Measurements from ENCODE around the gene PEG3.

- TF ChIP-seq CTCF (conservative IDR thresholded peaks at IDR 0.05) (no peak), ZFX (IDR thresholded peaks at IDR 0.05) (no peak)
Measured at GRCh38 chr19:56839652-56840450, 675 bp downstream of the PEG3 start.

Measured in C4-2B (cell line).